Cardiac atrium fibroblast (primary cell): ENCODE results near the gene NMS. TPM values are rescaled to one million over a fixed set of nuclear protein-coding genes. Genes with fewer than 3 reads are reported as not detected.

Experiments used
- total RNA-seq: library from RNA; depleted of rRNA; stranded (reverse); fragments of >200 nt; gene quantifications from 2 replicates; pipeline ENCODE4 v1.2.3, GENCODE V29; 2015

The NMS gene, protein sequence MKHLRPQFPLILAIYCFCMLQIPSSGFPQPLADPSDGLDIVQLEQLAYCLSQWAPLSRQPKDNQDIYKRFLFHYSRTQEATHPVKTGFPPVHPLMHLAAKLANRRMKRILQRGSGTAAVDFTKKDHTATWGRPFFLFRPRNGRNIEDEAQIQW
- not detected in 2 replicates for total RNA-seq

GRCh38 chr2:100470182-100470581 lies at the start of gene NMS:
NMS (plus strand) TSS chr2:100470482; CDS start chr2:100470489, 7 bp downstream.

Other genes starting within 250 kb of the NMS start
- under 0.01 TPM in 1 of 2 replicates, not detected in the other for gene LONRF2, start 148.0 kb upstream of the NMS start, total RNA-seq
- 7.9 and 8.1 TPM in 2 replicates for gene CHST10, start 52.8 kb upstream of the NMS start, total RNA-seq
- gene PDCL3, start 92.5 kb downstream of the NMS start, total RNA-seq, result 6.6 and 7.0 TPM in 2 replicates